Keratinocyte (primary cell): ENCODE measurements around the gene SDF2L1. TPM values are rescaled to one million over a fixed set of nuclear protein-coding genes. Genes with fewer than 3 reads are reported as not detected.

Experiments
- DNase-seq: peaks from one replicate; pipeline ENCODE4 v3.0.0-alpha.2; 2011; ENCODE audit warnings: low read depth, missing footprints, low spot score
- FAIRE-seq: peaks from 2 replicates; lab custom pipeline; 2011; peaks lifted over from hg19 to GRCh38; lab: Jason Lieb, UNC
- H2AFZ ChIP-seq: 2 replicates; pipeline ENCODE4 v1.6.0; 2012; ENCODE audit warnings: low read length, control low read depth, inconsistent platforms; ENCODE audit not compliant: control insufficient read depth
- H3K27ac ChIP-seq: 2 replicates; pipeline ENCODE4 v1.5.1; 2011; ENCODE audit warnings: low read length; ENCODE audit not compliant: control insufficient read depth, insufficient read depth
- H3K27me3 ChIP-seq: 3 replicates; pipeline ENCODE4 v1.6.0; 2011; ENCODE audit warnings: low read length; ENCODE audit not compliant: control insufficient read depth, insufficient read depth; ENCODE audit errors: extremely low read depth
- H3K36me3 ChIP-seq, 2 experiments: 2 replicates in 1 of 2; 3 replicates in 1 of 2; pipeline ENCODE4 v1.5.1; 2011; ENCODE audit warnings: low read length in 2 of 2, mild to moderate bottlenecking in 1 of 2; ENCODE audit not compliant: control insufficient read depth in 2 of 2, insufficient read depth in 2 of 2; ENCODE audit errors: extremely low read depth in 1 of 2
- H3K4me1 ChIP-seq: 3 replicates; pipeline ENCODE4 v1.5.1; 2011; ENCODE audit warnings: low read length; ENCODE audit not compliant: control insufficient read depth, insufficient read depth; ENCODE audit errors: extremely low read depth
- H3K4me2 ChIP-seq: 3 replicates; pipeline ENCODE4 v1.6.0; 2011; ENCODE audit warnings: low read depth, low read length; ENCODE audit not compliant: control insufficient read depth, insufficient read depth; ENCODE audit errors: extremely low read depth
- H3K4me3 ChIP-seq, 3 experiments: fragments of 200-600 bp in 1 of 3; sonication (generic) in 1 of 3; 2 replicates in 2 of 3; 3 replicates in 1 of 3; pipeline ENCODE4 v1.5.1; 2011 to 2016; ENCODE audit warnings: low read length in 3 of 3, mild to moderate bottlenecking in 3 of 3, control low read depth in 2 of 3, inconsistent platforms in 1 of 3, low read depth in 1 of 3, mixed read lengths in 1 of 3, mixed run types in 1 of 3, moderate library complexity in 1 of 3; ENCODE audit not compliant: control insufficient read depth in 2 of 3, insufficient read depth in 2 of 3; ENCODE audit errors: extremely low read depth in 1 of 3
- H3K79me2 ChIP-seq: 2 replicates; pipeline ENCODE4 v1.6.0; 2012; ENCODE audit warnings: low read length; ENCODE audit not compliant: control insufficient read depth, insufficient read depth
- H3K9ac ChIP-seq: 3 replicates; pipeline ENCODE4 v1.6.0; 2011; ENCODE audit warnings: low read length; ENCODE audit not compliant: control insufficient read depth, insufficient read depth; ENCODE audit errors: extremely low read depth
- H3K9me1 ChIP-seq: 3 replicates; pipeline ENCODE4 v1.6.0; 2011; ENCODE audit warnings: low read length; ENCODE audit not compliant: control insufficient read depth, insufficient read depth; ENCODE audit errors: extremely low read depth
- H3K9me3 ChIP-seq: 2 replicates; pipeline ENCODE4 v1.5.1; 2012; ENCODE audit warnings: low read depth, low read length; ENCODE audit not compliant: control insufficient read depth
- H4K20me1 ChIP-seq: 3 replicates; pipeline ENCODE4 v1.6.0; 2011; ENCODE audit warnings: low read length; ENCODE audit not compliant: control insufficient read depth, insufficient read depth; ENCODE audit errors: extremely low read depth
- EZH2 ChIP-seq: IDR thresholded peaks from one replicate; pipeline ENCODE4 v1.6.1; 2012; ENCODE audit warnings: inconsistent platforms, mild to moderate bottlenecking, low read length, moderate library complexity
- dilution Hi-C: fragments of 300-500 bp; cut with MboI; formaldehyde crosslinking; loops from one replicate; pipeline ENCODE4 v1.7.0; 2020; ENCODE audit warnings: low sequenced_read_pairs; ENCODE audit not compliant: extremely low pct_ligation_motif_present
- polyA plus RNA-seq, 5 experiments: library from polyadenylated mRNA; depleted of rRNA in 3 of 5; stranded (reverse) in 3 of 5; stranded (forward) in 1 of 5; unstranded in 1 of 5; fragments of >200 nt; gene quantifications; 1 replicate in 1 of 5; 2 replicates in 3 of 5; 3 replicates in 1 of 5; pipeline versions ENCODE4 v1.2.1 to v1.2.3, GENCODE V29; 2011 to 2012; ENCODE audit warnings: missing spikeins in 2 of 5, low read depth in 1 of 5, low replicate concordance in 1 of 5
- TF ChIP-seq, protein P1 (sequence below), 3 experiments: IDR thresholded peaks in 1 of 3; conservative IDR thresholded peaks in 1 of 3; optimal IDR thresholded peaks in 1 of 3; 2 replicates in 2 of 3; 3 replicates in 1 of 3; pipeline versions ENCODE3 to v1.5.1; 2011; ENCODE audit warnings: low read length in 3 of 3, mild to moderate bottlenecking in 3 of 3, moderate library complexity in 2 of 3, control low read depth in 1 of 3, inconsistent platforms in 1 of 3; ENCODE audit not compliant: insufficient read depth in 2 of 3; ENCODE audit errors: extremely low read depth in 1 of 3

Gene SDF2L1
- polyA plus RNA-seq, 1 donor (not counting 4 experiments of a cell fraction or from before 2014, with no cell fraction given): 25.6 TPM

GRCh38 chr22:21669026-21669425 lies 26.9 kb downstream of the SDF2L1 start:
- H3K36me3 ChIP-seq: peaks cover 25 to 26% of the 10 kb centered on the region in 2 experiments
- no peak overlapping the region for H3K4me2 ChIP-seq
- H3K9ac ChIP-seq: no peak overlapping the region
- H3K27me3 ChIP-seq: no peaks in the 10 kb centered on the region
- peaks cover 17% of the 10 kb centered on the region for H3K79me2 ChIP-seq
- no peak overlapping the region for H2AFZ ChIP-seq
- FAIRE-seq (no peak), DNase-seq (no peak)
- H4K20me1 ChIP-seq: no peaks in the 10 kb centered on the region
- dilution Hi-C loops: no loop called here
- H3K27ac ChIP-seq: no peak overlapping the region
- TF ChIP-seq, protein P1, sequence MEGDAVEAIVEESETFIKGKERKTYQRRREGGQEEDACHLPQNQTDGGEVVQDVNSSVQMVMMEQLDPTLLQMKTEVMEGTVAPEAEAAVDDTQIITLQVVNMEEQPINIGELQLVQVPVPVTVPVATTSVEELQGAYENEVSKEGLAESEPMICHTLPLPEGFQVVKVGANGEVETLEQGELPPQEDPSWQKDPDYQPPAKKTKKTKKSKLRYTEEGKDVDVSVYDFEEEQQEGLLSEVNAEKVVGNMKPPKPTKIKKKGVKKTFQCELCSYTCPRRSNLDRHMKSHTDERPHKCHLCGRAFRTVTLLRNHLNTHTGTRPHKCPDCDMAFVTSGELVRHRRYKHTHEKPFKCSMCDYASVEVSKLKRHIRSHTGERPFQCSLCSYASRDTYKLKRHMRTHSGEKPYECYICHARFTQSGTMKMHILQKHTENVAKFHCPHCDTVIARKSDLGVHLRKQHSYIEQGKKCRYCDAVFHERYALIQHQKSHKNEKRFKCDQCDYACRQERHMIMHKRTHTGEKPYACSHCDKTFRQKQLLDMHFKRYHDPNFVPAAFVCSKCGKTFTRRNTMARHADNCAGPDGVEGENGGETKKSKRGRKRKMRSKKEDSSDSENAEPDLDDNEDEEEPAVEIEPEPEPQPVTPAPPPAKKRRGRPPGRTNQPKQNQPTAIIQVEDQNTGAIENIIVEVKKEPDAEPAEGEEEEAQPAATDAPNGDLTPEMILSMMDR (optimal IDR thresholded peaks at IDR 0.05 in 1 of 3, IDR thresholded peaks at IDR 0.05 in 1 of 3, conservative IDR thresholded peaks at IDR 0.05 in 1 of 3; ENCODE audit: extremely low read depth in 1 of 3, insufficient read depth in 2 of 3, low read length in 3 of 3): no peak
- TF ChIP-seq EZH2: no peak
- H3K9me1 ChIP-seq: no peaks in the 10 kb centered on the region
- no peak overlapping the region for H3K4me3 ChIP-seq
- H3K4me1 ChIP-seq: peaks cover 6% of the 10 kb centered on the region
- no peaks in the 10 kb centered on the region for H3K9me3 ChIP-seq

- no peak for FAIRE-seq
Observed at GRCh38 chr22:21672107-21672629, 30.1 kb downstream of the SDF2L1 start.

More at GRCh38 chr22:21672107-21672629, 30.1 kb downstream of the SDF2L1 start:
- dilution Hi-C loops: no loop called here
- Histone ChIP-seq H3K27ac (no peak overlapping the region), H3K9me3 (no peaks in the 10 kb centered on the region), H3K4me1 (peaks cover 6% of the 10 kb centered on the region), H3K9me1 (no peaks in the 10 kb centered on the region), H2AFZ (no peak overlapping the region), H3K4me3 (no peak overlapping the region), H3K36me3 (peaks cover 28 to 38% of the 10 kb centered on the region in 2 experiments), H3K9ac (no peak overlapping the region), H4K20me1 (no peaks in the 10 kb centered on the region), H3K27me3 (no peaks in the 10 kb centered on the region), H3K4me2 (no peak overlapping the region), H3K79me2 (peaks cover 12% of the 10 kb centered on the region)
- no peak for DNase-seq
- TF ChIP-seq, protein P1 (optimal IDR thresholded peaks at IDR 0.05 in 1 of 3, IDR thresholded peaks at IDR 0.05 in 1 of 3, conservative IDR thresholded peaks at IDR 0.05 in 1 of 3; ENCODE audit: extremely low read depth in 1 of 3, insufficient read depth in 2 of 3, low read length in 3 of 3): no peak
- TF ChIP-seq EZH2: no peak
